Smooth muscle cell of the brain vasculature (primary cell): Measurements from ENCODE around the gene ALDH3B2.
"Not testable (repeated sequence)": the region's sequence is repeated elsewhere in the genome, so short reads cannot be mapped to it uniquely, and the experiment has no call there.

Source experiments
- DNase-seq: peaks from one replicate; pipeline ENCODE4 v3.0.0-alpha.2; 2012; ENCODE audit warnings: low read depth, low spot score

Gene ALDH3B2

DNA sequence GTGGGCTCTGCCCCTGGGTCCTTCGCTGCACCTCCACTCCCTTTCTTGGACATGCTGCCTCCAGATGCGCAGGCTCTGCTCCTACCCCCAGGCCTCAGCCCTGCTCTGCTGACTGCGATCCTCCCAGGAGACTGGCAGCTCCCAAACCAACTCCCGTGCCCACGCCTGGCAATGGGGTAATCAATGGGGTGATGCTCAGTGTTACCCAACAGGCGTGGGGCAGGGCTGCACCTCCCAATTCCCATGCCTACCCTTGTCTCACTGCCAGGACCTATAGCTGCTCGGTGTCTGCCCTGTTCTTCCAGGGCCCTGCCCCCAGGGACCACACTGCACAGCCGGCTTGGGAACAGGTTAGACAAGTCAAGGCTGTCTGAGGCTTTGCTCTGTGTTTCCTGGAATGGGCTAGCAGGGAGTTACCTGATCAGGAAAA is at the start of gene ALDH3B2:
TSS of gene ALDH3B2 (minus strand) at position 182 of the 430 bp plus-strand sequence. CDS start 7,688 bp downstream, outside the sequence.
- no peak for DNase-seq

DNA sequence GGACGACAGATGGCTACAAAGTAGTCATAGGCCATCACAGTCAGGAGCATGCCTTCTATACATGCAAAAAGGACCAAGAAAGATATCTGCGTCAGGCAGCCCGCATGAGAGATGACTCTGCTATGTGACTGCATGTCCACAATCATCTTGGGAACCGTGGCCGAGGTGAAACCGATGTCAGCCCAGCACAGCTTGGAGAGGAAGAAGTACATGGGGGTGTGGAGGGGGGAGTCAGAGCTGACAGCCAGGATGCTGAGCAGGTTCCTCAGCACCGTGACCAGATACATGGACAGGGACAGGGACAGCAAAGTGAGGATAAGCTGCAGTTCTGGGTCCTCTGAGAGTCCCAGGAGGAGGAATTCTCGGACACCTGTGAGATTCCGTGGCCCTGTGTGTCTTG is 48.6 kb upstream of the ALDH3B2 start:
- DNase-seq: not testable (repeated sequence)

DNA sequence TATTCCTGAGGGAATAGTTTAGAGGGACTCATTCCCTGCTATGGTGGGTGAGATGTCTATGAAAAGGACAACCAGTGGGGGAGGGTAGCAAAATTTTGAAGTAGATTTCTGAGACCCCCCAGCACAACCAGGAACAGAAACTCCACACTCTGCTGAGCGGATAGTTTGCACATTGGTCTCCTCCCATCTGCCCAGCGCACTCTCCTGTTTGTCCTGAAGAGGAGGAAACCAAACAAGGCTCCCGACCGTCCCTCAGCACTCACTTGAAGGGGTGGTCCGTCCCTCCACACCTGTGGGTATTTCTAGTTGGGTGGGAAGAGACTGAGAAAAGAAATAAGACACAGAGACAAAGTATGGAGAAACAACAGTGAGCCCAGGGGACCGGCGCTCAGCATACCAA is 41.8 kb upstream of the ALDH3B2 start:
- DNase-seq: not testable (repeated sequence)

GRCh38 chr11:67715801-67716200 is 41.4 kb upstream of the ALDH3B2 start:
- not testable (repeated sequence) for DNase-seq

GRCh38 chr11:67713892-67714509 is 39.6 kb upstream of the ALDH3B2 start:
- DNase-seq: not testable (repeated sequence)

- not testable (repeated sequence) for DNase-seq
Observed at GRCh38 chr11:67711676-67712075, 37.3 kb upstream of the ALDH3B2 start.

DNA sequence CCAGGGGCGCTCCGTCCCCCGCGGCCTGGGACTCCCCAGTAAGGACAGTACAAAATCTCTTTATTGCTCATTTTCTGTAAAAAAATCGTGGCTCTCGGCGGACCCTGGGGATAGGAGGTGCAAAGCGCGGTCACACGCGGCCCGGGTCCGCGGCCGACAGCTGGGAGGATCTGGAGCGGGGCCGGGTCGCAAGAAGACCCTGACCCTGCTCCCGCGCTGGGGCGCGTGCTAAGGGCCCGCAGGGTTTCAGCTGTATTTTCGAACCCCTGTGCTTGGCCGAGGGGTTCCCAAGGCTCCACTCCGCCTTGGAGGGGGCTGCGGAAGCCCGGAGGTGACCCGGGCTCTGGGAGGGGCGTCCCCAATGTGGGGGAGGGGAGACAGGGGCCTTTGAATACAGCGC is 36.8 kb upstream of the ALDH3B2 start:
- DNase-seq: not testable (repeated sequence)

- DNase-seq: not testable (repeated sequence)
Observed at GRCh38 chr11:67709806-67710205, 35.4 kb upstream of the ALDH3B2 start.

DNA sequence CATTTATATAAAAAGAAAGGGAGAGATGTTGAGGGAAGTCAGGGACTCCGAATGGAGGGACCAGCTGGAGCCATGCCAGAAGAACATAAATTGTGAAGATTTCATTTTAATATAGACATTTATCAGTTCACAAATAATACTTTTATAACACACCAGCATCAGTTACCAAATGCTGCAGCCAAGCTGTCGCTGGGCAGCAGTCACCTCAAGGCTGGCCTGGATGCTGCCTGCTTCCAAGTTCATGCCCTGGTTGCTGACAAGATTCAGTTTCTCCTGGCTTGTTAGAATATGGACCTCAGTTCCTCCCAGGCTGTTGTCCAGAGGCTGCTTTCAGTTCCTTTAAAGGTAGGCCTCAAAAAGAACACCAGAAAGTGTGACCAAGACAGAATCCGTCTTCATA is 30.8 kb upstream of the ALDH3B2 start:
- no peak for DNase-seq

- no peak for DNase-seq
Observed at GRCh38 chr11:67704524-67704923, 30.1 kb upstream of the ALDH3B2 start.

DNA sequence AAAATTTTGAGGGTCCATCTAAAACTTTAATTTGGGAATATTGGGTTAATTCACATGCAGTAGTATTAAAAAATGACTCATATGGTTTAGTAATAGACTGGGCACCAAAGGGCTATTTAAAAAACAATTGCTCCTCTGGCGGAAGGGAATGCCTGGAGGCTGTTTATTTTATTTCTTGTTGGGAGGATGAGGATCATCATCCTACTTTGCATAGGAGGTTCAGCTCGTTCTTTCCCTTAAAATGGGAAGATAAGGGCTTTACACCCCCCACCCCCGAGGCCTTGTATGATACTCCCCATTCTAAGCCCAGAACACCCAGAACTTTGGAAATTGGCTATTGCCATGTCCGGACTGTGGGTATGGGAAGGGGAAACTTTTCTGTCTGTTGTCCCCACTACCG is 29.3 kb upstream of the ALDH3B2 start:
- not testable (repeated sequence) for DNase-seq

DNA sequence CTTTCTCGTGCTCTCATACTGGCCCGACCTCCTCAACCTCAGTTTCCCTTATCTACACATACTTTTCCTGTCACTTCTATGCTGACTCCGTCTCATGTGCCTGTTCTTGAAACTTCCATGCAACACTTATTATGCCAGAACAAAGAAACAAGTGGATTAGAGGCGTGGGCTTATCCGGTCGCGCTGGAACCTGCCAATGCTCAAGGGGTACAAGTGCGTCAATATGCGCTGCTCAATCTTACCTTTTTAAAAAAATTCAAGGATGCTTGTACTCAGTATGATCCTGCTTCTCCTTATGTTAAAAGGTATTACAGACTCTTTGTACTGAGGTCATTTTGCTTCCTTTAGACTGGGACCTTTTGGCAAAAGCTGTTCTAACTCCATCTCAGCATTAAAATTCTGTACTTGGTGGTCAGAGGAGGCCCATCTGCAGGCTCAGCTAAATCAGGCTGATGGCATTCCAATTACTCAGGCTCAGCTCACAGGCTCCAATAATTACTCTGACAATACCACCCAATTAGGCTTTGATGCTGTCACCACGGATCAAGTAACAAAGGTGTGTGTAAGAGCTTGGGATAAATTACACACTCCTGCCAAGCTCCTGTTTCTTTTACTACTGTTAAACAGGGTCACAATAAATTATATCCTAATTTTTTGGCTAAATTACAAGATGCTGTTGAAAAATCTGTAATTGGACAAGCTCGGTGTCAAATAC is 26.3 kb upstream of the ALDH3B2 start:
- DNase-seq: no peak

- no peak for DNase-seq
Observed at GRCh38 chr11:67700141-67700540, 25.7 kb upstream of the ALDH3B2 start.

DNA sequence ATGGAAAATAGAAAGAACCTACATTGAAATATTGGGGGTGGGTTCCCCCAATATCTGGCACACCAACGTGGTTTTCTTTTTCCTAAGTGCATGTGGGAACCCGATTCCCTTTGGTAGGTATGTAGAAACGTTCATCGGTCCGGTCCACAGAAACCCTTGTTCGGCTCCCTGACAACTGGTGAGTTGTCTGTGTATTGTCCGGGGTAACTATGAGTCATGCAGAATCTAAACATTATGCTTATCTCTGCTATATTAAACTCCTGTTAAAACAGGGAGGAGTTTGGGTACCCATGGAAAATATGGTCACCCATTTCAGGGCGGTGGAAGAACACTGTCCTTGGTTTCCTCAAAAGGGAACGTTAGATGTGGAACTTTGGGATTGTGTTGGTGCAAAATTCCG is 25.1 kb upstream of the ALDH3B2 start:
- no peak for DNase-seq

DNA sequence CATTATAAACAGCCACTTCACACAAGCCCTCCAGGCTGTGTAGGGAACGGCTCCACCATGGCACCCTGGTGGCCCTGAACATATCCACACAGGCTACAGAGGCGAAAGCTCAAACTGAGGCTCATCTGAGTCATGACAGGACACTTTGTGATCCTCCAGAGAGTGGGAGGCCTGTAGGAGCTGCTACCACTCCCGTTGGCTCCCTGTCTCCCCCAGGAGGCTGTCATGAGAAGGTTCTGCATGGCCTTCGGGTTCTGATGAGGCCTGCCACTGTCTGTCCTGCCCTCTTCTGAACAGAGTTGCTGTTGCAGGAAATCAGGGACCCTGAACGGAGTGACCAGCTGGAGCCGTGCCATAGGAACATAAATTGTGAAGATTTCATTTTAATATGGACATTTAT is 23.8 kb upstream of the ALDH3B2 start:
- no peak for DNase-seq

- no peak for DNase-seq
Observed at GRCh38 chr11:67697846-67698245, 23.4 kb upstream of the ALDH3B2 start.

- DNase-seq: no peak
Observed at GRCh38 chr11:67696998-67697397, 22.6 kb upstream of the ALDH3B2 start.

DNA sequence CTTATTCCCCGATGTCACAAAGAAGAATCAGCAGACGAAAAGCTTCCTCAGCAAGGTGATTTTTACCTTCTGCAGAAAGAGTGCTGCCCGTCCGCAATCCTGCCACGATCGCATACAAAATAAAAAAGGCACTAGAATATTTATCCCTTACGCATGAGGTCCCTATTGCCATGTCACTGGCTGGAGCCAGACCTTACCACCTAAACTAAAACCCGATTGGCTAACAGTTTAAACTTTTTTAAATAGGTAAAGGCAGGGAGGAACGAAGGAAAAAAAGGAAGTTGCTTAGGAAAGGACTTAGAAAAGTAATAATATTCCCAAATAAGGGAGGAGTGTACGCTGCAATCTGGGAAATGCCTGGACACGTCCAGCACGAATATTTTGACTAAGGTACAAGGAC is 21.2 kb upstream of the ALDH3B2 start:
- DNase-seq: no peak

- no peak for DNase-seq
Observed at GRCh38 chr11:67694875-67695555, 20.6 kb upstream of the ALDH3B2 start.

DNA sequence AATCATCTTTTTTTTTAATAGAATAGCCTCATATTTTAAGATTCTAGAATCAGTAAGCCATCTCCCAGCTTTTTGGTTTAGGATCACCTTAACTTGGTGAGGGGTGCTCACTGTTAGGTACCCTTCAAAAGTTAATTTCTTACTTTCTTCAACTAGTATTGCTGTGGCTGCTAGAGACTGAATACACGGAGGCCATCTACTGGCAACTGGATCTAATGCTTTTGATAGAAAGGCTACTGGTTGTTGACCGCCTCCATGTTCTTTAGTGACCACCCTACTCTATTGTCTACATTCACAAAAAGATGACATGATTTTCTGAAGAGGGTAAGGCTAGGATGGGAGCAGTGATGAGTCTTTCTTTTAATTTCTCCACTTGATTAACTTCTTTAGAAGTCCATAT is 16.7 kb upstream of the ALDH3B2 start:
- DNase-seq: no peak

DNA sequence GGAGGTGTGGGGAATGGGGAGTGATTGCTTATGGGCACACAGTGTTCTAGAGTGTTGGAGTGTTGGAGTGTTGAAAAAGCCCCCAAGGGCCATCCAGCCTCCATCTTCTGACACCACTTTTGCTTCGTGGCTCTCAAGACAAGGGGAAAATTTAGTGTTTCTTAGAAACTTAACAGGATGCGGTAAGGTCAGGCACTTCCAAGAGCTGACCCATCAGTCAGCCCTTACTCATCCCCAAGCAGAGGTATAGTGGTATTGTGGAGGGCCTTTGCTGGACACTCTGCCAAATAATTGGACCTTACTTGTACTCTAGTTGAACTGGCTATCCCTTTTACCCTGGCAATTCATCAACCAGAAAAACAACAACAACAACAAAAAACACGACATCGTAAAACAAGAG is 14.8 kb upstream of the ALDH3B2 start:
- DNase-seq: no peak

GRCh38 chr11:67687986-67688385 is 13.6 kb upstream of the ALDH3B2 start:
- no peak for DNase-seq
